Stomach (tissue), 4 donors: ENCODE measurements around the gene DTNBP1.

Experiments
- EP300 ChIP-seq: sonication (generic); formaldehyde crosslinking; IDR thresholded peaks from one replicate; pipeline ENCODE4 v1.6.1; 2017; ENCODE audit warnings: antibody characterized with exemption
- POLR2AphosphoS5 ChIP-seq, 3 donors: sonication (generic); formaldehyde crosslinking; IDR thresholded peaks; one replicate each; pipeline ENCODE4 v1.6.1; 2016; ENCODE audit warnings: antibody characterized with exemption in 3 of 3
- TF ChIP-seq, protein P1 (sequence below), 7 experiments: fragments of 450-650 bp in 4 of 7; fragments of 200-600 bp in 3 of 7; sonication (generic) in 3 of 7; IDR thresholded peaks; one replicate each; pipeline ENCODE4 v1.5.1; 2016 to 2019; ENCODE audit warnings: antibody characterized with exemption in 7 of 7, control low read depth in 2 of 7, mild to moderate bottlenecking in 1 of 7

DNA sequence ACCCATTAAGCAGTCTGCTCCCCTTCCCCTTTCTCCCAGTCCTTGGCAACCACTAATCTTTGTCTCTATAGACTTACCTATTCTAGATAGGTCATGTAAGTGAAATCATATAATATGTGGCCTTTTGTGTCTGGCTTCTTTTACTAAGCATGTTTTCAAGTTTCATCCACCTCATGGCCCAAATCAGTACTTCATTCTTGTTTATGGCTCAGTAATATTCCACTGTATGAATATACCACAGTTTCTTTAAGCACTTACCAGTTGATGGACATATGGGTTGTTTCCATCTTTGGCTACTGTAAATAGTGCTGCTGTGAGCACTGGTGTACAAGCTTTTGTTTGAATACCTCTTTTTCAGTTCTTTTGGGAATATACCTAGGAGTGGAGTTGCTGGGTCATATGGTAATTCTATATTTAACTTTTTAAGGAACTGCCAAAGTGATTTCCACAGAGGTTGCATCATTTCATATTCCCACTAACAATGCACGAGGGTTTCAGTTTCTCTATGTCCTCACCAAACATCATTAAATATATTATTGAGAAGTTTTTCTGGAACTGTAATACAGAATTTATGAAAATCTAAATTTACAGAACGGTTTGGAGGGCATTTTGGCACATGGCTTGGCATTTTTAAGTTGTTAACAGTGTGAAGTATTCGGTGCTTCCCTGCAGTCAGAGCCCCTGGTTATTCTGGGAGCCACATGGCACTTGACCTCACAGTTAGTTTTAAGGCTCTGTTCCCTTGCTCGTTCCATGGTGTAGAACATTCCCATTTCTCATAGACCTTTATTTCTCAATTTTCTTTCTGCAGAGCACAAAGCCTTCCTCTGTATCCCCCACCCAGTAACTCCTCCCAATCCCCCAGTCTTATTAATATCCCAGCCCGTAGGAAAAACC, 27.0 kb upstream of the DTNBP1 start:
- TF ChIP-seq POLR2AphosphoS5 (IDR thresholded peaks at IDR 0.05) (no peak), EP300 (no peak)
- TF ChIP-seq, protein P1, sequence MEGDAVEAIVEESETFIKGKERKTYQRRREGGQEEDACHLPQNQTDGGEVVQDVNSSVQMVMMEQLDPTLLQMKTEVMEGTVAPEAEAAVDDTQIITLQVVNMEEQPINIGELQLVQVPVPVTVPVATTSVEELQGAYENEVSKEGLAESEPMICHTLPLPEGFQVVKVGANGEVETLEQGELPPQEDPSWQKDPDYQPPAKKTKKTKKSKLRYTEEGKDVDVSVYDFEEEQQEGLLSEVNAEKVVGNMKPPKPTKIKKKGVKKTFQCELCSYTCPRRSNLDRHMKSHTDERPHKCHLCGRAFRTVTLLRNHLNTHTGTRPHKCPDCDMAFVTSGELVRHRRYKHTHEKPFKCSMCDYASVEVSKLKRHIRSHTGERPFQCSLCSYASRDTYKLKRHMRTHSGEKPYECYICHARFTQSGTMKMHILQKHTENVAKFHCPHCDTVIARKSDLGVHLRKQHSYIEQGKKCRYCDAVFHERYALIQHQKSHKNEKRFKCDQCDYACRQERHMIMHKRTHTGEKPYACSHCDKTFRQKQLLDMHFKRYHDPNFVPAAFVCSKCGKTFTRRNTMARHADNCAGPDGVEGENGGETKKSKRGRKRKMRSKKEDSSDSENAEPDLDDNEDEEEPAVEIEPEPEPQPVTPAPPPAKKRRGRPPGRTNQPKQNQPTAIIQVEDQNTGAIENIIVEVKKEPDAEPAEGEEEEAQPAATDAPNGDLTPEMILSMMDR (IDR thresholded peaks at IDR 0.05): no peak
